DOHH2 (cell line): ENCODE data around the gene FARP2.

Experiments
- EZH2phosphoT487 ChIP-seq: fragments of 200-600 bp; sonication (generic); IDR thresholded peaks from 2 replicates; pipeline ENCODE4 v1.6.1; 2017; ENCODE audit warnings: borderline replicate concordance, mild to moderate bottlenecking, antibody characterized with exemption, low read length, moderate library complexity, mixed read lengths
- TF ChIP-seq, protein P1 (sequence below): fragments of 200-600 bp; sonication (generic); IDR thresholded peaks from one replicate; pipeline ENCODE4 v1.5.1; 2014; ENCODE audit warnings: antibody characterized with exemption, mild to moderate bottlenecking, low read depth, low read length; ENCODE audit not compliant: poor library complexity, severe bottlenecking

DNA sequence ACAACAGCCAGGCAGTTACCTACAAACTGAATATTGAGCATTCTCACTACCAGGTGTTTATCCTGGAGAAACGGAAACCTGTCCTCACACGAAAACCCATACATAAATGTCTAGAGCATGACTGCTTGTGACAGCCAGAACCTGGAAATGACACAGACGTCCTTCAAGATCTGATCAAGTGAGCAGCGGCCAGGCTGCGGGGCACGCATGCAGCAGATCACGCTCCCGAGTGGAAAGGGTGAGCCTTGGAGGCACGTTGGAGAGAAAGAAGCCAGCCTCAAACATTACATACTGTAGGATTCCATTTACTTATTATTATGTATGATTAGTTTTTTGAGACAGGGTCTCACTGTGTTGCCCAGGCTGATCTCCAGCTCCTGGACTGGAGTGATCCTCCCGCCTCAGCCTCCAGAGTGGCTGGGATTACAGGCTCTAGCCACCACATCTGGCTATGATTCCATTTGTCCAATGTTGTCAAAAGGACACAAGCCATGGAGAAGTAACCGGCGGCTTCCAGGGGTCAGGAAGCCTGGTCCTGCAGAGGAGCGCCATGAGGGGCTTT, 175.2 kb downstream of the FARP2 start:
- TF ChIP-seq, protein P1, sequence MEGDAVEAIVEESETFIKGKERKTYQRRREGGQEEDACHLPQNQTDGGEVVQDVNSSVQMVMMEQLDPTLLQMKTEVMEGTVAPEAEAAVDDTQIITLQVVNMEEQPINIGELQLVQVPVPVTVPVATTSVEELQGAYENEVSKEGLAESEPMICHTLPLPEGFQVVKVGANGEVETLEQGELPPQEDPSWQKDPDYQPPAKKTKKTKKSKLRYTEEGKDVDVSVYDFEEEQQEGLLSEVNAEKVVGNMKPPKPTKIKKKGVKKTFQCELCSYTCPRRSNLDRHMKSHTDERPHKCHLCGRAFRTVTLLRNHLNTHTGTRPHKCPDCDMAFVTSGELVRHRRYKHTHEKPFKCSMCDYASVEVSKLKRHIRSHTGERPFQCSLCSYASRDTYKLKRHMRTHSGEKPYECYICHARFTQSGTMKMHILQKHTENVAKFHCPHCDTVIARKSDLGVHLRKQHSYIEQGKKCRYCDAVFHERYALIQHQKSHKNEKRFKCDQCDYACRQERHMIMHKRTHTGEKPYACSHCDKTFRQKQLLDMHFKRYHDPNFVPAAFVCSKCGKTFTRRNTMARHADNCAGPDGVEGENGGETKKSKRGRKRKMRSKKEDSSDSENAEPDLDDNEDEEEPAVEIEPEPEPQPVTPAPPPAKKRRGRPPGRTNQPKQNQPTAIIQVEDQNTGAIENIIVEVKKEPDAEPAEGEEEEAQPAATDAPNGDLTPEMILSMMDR = no peak
- no peak for TF ChIP-seq EZH2phosphoT487
